Stimulated activated CD4-positive, alpha-beta T cell treated with anti-CD3 and anti-CD28 coated beads, TNF-alpha, amount 100 ng/mL, for 24 hours (primary cell): ENCODE results near the gene TEX10.
"Not testable (repeated sequence)": the region's sequence is repeated elsewhere in the genome, so short reads cannot be mapped to it uniquely, and the experiment has no call there.

Source experiments
- DNase-seq, 3 experiments: peaks; one replicate each; pipeline ENCODE4 v3.0.0-alpha.2; 2020; ENCODE audit warnings: low read depth in 3 of 3

TEX10 gene

GRCh38 chr9:100352727-100353505, at the start of gene TEX10:
Gene TEX10 (minus strand): TSS chr9:100352942. CDS start chr9:100349363, 3,579 bp downstream.
- DNase-seq: peak; percentile 72 to 87 (median 80)

- DNase-seq: no peak
These were observed 48.3 kb upstream of the TEX10 start for GRCh38 chr9:100401042-100401441.

GRCh38 chr9:100397529-100398266, 45.0 kb upstream of the TEX10 start:
- DNase-seq: no peak

- no peak for DNase-seq
These were observed 44.0 kb upstream of the TEX10 start for GRCh38 chr9:100396769-100397168.

- DNase-seq: no peak
These were observed 42.1 kb upstream of the TEX10 start for GRCh38 chr9:100394816-100395215.

DNA sequence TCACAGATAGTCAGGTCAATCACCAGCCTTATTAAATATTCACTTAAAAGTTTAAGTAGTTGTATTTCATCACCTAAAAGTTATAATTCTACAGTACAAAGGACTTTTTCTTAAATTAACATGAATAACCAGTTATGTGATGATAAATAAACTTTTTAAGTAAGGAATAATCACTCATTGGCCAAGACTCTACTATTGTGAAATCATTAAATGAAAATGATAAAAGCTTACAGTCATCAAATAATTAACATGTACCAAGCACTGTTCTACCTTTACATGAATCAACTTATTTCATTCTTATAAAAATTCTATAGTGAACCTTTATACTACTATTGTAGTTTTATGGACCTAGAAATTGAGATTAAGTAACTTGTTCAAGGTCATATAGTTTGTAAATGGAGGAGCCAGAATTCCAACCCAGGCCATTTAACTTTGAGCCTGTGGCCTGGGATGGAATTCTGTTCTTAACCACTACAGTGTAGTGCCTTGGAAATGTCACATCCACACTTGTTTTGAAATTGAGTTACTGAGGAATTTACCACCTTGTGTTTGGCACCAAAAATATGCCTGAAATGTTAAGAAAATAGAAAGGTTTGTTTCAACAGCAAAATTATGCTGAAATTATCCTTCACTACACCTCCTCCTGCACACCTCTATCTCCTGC, 41.4 kb upstream of the TEX10 start:
- DNase-seq: no peak

DNA sequence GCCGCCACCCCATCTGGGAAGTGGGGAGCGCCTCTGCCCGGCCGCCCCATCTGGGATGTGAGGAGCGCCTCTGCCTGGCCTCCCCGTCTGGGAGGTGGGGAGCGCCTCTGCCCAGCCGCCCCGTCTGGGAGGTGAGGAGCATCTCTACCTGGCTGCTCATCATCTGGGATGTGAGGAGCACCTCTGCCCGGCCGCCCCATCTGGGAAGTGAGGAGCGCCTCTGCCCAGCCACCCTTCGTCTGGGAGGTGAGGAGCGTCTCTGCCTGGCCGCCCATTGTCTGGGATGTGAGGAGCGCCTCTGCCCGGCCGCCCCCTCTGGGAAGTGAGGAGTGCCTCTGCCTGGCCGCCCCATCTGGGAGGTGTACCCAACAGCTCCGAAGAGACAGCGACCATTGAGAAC, 40.2 kb upstream of the TEX10 start:
- DNase-seq: not testable (repeated sequence)

DNA sequence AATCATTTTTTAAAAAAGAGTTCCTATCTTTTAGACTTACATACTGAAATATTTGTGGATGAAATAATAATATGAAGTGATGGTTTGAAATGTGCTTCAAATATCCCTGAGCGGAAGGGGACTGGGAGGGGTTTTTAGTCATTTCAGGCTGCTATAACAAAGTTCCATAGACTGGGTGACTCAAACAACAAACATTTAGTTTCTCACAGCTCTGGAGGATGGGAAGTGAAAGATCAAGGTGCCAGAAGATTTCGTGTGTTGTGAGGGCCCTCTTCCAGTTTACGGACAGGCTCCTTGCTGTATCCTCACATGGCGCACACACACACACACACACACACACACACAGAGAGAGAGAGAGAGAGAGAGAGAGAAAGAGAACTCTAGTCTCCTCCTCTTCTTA, 27.1 kb upstream of the TEX10 start:
- no peak for DNase-seq

DNA sequence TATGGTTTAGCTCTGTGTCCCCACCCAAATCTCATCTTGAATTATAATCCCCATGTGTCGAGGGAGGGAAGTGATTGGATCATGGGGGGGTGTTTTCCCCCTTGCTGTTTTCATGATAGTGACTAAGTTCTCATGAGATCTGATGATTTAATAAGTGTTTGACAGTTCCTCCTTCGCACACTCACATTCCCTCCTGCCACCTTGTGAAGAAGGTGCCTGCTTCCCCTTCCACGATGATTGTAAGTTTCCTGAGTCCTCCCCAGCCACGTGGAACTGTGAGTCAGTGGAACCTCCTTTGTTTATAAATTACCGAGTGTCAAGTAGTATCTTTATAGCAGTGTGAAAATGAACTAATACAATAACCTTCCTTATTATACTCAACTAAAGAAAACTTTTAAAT, 24.3 kb upstream of the TEX10 start:
- no peak for DNase-seq

DNA sequence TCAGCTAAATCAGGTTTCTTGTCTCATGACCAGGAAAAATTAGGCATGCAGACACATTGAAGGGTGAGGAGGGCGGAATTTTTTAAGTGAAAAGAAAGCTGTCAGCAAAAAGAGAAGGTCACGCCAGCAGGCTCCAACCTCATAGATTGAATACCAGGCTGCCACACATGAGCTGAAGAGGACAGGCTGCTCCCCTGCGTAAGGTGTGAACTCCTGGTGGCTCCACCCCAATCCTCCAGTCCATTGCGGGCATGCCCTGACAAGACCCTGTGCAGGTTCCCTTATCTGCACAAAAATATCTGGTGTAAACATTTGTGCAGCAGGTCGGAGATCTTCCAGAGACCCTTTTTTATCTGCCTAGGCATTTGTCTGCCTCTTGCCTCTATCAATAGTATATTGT, 22.9 kb upstream of the TEX10 start:
- DNase-seq: no peak

DNA sequence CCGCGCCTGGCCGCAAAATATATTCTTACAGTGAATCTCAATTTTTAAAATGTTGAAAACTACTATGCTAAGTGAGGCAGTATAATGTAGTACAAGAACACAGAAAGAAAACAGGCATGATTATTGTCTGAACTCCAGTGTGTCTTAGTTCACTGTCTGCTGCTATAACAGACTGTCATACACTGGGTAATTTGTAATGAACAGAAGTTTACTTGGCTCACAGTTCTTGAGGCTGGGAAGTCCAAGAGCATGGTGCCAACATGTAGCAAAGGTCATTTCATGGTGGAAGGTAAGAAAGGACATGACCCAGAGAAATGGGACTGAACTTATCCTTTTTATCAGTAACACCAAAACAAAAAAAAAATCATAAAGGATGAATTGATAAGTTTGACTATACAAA, 19.9 kb upstream of the TEX10 start:
- no peak for DNase-seq

GRCh38 chr9:100370064-100370723, 17.5 kb upstream of the TEX10 start:
- no peak for DNase-seq

GRCh38 chr9:100368672-100369071, 15.9 kb upstream of the TEX10 start:
- no peak for DNase-seq

- DNase-seq: no peak
These were observed 13.4 kb upstream of the TEX10 start for GRCh38 chr9:100366121-100366520.

GRCh38 chr9:100364013-100364412, 11.3 kb upstream of the TEX10 start:
- DNase-seq: no peak

DNA sequence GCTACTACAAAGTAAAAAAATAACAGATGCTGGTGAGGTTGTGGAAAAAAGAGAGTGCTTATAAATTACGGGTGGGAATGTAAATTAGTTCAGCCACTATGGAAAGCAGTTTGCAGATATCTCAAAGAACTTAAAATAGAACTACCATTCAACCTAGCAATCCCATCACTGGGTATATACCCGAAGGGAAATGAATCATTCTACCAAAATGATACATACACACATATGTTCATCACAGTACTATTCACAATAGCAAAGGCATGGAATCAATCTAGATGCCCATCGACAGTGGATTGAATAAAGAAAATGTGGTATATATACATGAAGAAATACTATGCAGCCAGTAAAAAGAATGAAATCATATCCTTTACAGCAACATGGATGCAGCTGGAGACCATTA, 6.3 kb upstream of the TEX10 start:
- DNase-seq: no peak

DNA sequence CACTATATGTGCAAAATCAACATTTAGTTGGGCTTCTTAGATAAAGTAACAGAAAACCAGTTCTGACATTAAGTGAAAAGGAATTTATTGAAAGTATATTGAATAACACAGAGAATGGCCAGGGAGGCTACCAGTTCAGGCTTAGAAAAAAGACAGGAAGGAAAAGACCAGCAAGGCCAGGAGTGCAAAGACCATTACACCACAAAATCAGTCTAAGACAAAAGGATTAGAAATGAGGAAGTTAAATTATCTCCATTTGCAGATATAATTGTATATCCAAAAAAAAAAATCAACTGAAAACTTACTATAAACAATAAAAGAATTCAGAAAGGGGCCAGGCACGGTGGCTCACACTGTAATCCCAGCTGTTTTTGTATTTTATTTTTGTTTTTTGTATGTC, 4.8 kb upstream of the TEX10 start:
- DNase-seq: no peak

- no peak for DNase-seq
These were observed 2.8 kb upstream of the TEX10 start for GRCh38 chr9:100355561-100355960.

- no peak for DNase-seq
These were observed 1.5 kb upstream of the TEX10 start for GRCh38 chr9:100354121-100354800.

- DNase-seq: peak in 2 of 3 experiments; percentile 4 to 26
These were observed 478 bp downstream of the TEX10 start for GRCh38 chr9:100352201-100352726.

DNA sequence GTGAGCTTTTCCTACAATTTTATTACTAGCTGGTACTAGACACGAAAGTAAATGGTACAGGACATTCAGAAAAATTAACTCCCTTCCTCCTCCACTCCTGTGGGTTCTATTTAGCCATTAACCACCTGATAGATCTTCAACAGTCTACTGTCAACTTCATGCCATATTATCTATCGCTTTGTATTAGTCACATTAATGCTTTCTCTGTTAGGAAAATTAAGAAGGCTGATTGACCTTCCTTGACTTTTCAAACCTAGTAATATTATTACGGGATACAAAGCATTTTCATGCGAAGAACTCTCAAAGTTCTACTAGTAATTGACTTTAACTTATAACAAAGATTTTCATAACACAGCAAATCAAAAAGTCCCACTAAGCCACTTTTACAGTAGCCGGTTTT, 1.2 kb downstream of the TEX10 start:
- no peak for DNase-seq
